HCT116 (cell line): Measurements from ENCODE around the gene DYNLT2B. TPM values are rescaled to one million over a fixed set of nuclear protein-coding genes. Genes with fewer than 3 reads are reported as not detected.

ENCODE experiments used
- ATAC-seq: fragments of 200-7000 bp; cut with Tn5 transposase; 2 replicates; pipeline ENCODE4 v1.9.1; 2020; ENCODE audit warnings: mild to moderate bottlenecking, moderate library complexity
- BruUV-seq: library from RNA; stranded (reverse); fragments of 400-500 nt; replicated peaks from 2 replicates; lab custom pipeline; 2021; lab: Mats Ljungman, UMichigan
- CTCF ChIA-PET: fragments of 300-600 bp; sonication (Branson Sonifier 250); formaldehyde crosslinking; loops from one replicate; lab custom pipeline; 2021; ENCODE audit warnings: antibody characterized with exemption; lab: Charles Lee
- POLR2A ChIA-PET: fragments of 300-600, 350-600 bp; sonication (Branson Sonifier 250); formaldehyde crosslinking; loops from one replicate; lab custom pipeline; 2021; ENCODE audit warnings: antibody characterized with exemption; lab: Charles Lee
- RAD21 ChIA-PET, 2 experiments: fragments of 300-600 bp; sonication (Branson Sonifier 250); formaldehyde crosslinking; loops; one replicate each; lab custom pipeline; 2023; ENCODE audit warnings: low total read pairs in 2 of 2; ENCODE audit not compliant: uncharacterized antibody in 2 of 2, unreplicated experiment in 2 of 2, low non-redundant PET in 1 of 2; lab: Charles Lee
- DNase-seq: peaks from one replicate; pipeline ENCODE4 v3.0.0-alpha.2; 2010; ENCODE audit warnings: low read depth, low spot score
- H2AFZ ChIP-seq: fragments of 200-600 bp; shearing (Covaris generic), sonication (generic); 2 replicates; pipeline ENCODE4 v1.6.1; 2017; ENCODE audit warnings: low read depth, mixed run types, mixed read lengths, antibody characterized with exemption, low read length; ENCODE audit not compliant: poor library complexity, severe bottlenecking
- H3K27ac ChIP-seq: 2 replicates; pipeline ENCODE4 v1.5.1; 2012; ENCODE audit warnings: low read depth, low read length
- H3K27me3 ChIP-seq: fragments of 200-600 bp; sonication (generic); 2 replicates; pipeline ENCODE4 v1.6.1; 2016; ENCODE audit warnings: mixed run types, low read length, mixed read lengths; ENCODE audit not compliant: insufficient read depth
- H3K36me3 ChIP-seq, 2 experiments: fragments of 200-500 bp in 1 of 2; fragments of 200-600 bp in 1 of 2; sonication (Bioruptor generic) in 1 of 2; sonication (generic) in 1 of 2; 2 replicates each; pipeline versions ENCODE4 v1.5.1 to v1.6.1; 2014 to 2016; ENCODE audit warnings: low read length in 2 of 2, inconsistent platforms in 1 of 2, mixed read lengths in 1 of 2, mixed run types in 1 of 2; ENCODE audit not compliant: insufficient read depth in 2 of 2, control insufficient read depth in 1 of 2
- H3K4me1 ChIP-seq, 2 experiments: fragments of 200-600 bp in 1 of 2; sonication (generic) in 1 of 2; 2 replicates each; pipeline versions ENCODE4 v1.5.1 to v1.6.1; 2012 to 2017; ENCODE audit warnings: low read length in 2 of 2, inconsistent platforms in 1 of 2, mild to moderate bottlenecking in 1 of 2, mixed read lengths in 1 of 2, mixed run types in 1 of 2, moderate library complexity in 1 of 2; ENCODE audit not compliant: insufficient read depth in 2 of 2, control insufficient read depth in 1 of 2
- H3K4me2 ChIP-seq: fragments of 200-600 bp; sonication (generic); 2 replicates; pipeline ENCODE4 v1.6.1; 2017; ENCODE audit warnings: mixed run types, low read length, mixed read lengths
- H3K4me3 ChIP-seq, 2 experiments: fragments of 200-600 bp in 1 of 2; sonication (generic) in 1 of 2; replicated peaks in 1 of 2; 2 replicates each; pipeline ENCODE4 v1.5.1; 2011 to 2016; ENCODE audit warnings: low read length in 2 of 2, control low read depth in 1 of 2, low read depth in 1 of 2, mild to moderate bottlenecking in 1 of 2, mixed read lengths in 1 of 2, mixed run types in 1 of 2
- H3K79me2 ChIP-seq: fragments of 200-600 bp; sonication (generic); 2 replicates; pipeline ENCODE4 v1.6.1; 2017; ENCODE audit warnings: mild to moderate bottlenecking, mixed run types, low read length, moderate library complexity, mixed read lengths; ENCODE audit not compliant: insufficient read depth
- H3K9ac ChIP-seq: fragments of 200-600 bp; sonication (generic); 2 replicates; pipeline ENCODE4 v1.6.1; 2016; ENCODE audit warnings: low read length, mixed read lengths
- H3K9me2 ChIP-seq: fragments of 200-600 bp; sonication (generic), shearing (Covaris generic); 2 replicates; pipeline ENCODE4 v1.6.1; 2017; ENCODE audit warnings: mixed run types, mild to moderate bottlenecking, moderate library complexity; ENCODE audit not compliant: insufficient read depth
- H3K9me3 ChIP-seq, 2 experiments: fragments of 200-500 bp in 1 of 2; fragments of 200-600 bp in 1 of 2; sonication (Bioruptor generic) in 1 of 2; sonication (generic) in 1 of 2; 2 replicates each; pipeline ENCODE4 v1.6.1; 2014 to 2017; ENCODE audit warnings: low read length in 2 of 2, mixed read lengths in 2 of 2, inconsistent platforms in 1 of 2, low read depth in 1 of 2, mild to moderate bottlenecking in 1 of 2, mixed run types in 1 of 2, moderate library complexity in 1 of 2; ENCODE audit not compliant: control insufficient read depth in 1 of 2, insufficient read depth in 1 of 2
- H4K20me1 ChIP-seq: fragments of 200-600 bp; sonication (generic), shearing (Covaris generic); 2 replicates; pipeline ENCODE4 v1.6.1; 2017; ENCODE audit warnings: mixed run types, mild to moderate bottlenecking, moderate library complexity; ENCODE audit not compliant: insufficient read depth
- CEBPB ChIP-seq: IDR thresholded peaks from 2 replicates; pipeline ENCODE4 v1.6.1; 2012; ENCODE audit warnings: low read depth
- ELF1 ChIP-seq: IDR thresholded peaks from 2 replicates; pipeline ENCODE4 v1.6.1; 2012; ENCODE audit warnings: low read depth, borderline replicate concordance
- EZH2phosphoT487 ChIP-seq: fragments of 200-600 bp; IDR thresholded peaks from 2 replicates; pipeline ENCODE4 v1.6.1; 2018; ENCODE audit warnings: antibody characterized with exemption, borderline replicate concordance
- JUND ChIP-seq: IDR thresholded peaks from 2 replicates; pipeline ENCODE4 v1.6.1; 2012
- POLR2A ChIP-seq: IDR thresholded peaks from 2 replicates; pipeline ENCODE4 v1.7.0; 2011; ENCODE audit warnings: borderline replicate concordance; ENCODE audit not compliant: insufficient read depth, insufficient read length; ENCODE audit errors: extremely low read depth
- POLR2AphosphoS5 ChIP-seq: IDR thresholded peaks from 2 replicates; pipeline ENCODE4 v1.6.1; 2011; ENCODE audit warnings: mild to moderate bottlenecking, low read depth, low read length, moderate library complexity
- RAD21 ChIP-seq: IDR thresholded peaks from 2 replicates; pipeline ENCODE4 v1.6.1; 2012; ENCODE audit warnings: low read depth, mild to moderate bottlenecking
- SRF ChIP-seq: IDR thresholded peaks from 2 replicates; pipeline ENCODE4 v1.6.1; 2012; ENCODE audit warnings: low read depth
- TCF7L2 ChIP-seq: IDR thresholded peaks from 2 replicates; pipeline ENCODE4 v1.7.0; 2011; ENCODE audit warnings: borderline replicate concordance, inconsistent platforms; ENCODE audit not compliant: insufficient read depth, insufficient read length; ENCODE audit errors: extremely low read depth
- ZFX ChIP-seq: fragments of 450-650 bp; IDR thresholded peaks from 2 replicates; pipeline ENCODE4 v1.6.1; 2017
- intact Hi-C: fragments of 100-400 bp; cut with micrococcal nuclease; formaldehyde crosslinking; loops from 2 replicates; pipeline ENCODE4 v1.10.0; 2022
- total RNA-seq: library from RNA; stranded (reverse); gene quantifications from one replicate; pipeline ENCODE4 v1.2.1, GENCODE V29; 2021; ENCODE audit not compliant: unreplicated experiment
- TF ChIP-seq, protein P1 (sequence below): IDR thresholded peaks from 2 replicates; pipeline ENCODE4 v1.6.1; 2012
- TF ChIP-seq, protein P2 (sequence below): IDR thresholded peaks from 2 replicates; pipeline ENCODE4 v1.6.1; 2012

DYNLT2B gene
- total RNA-seq, 1 experiment from 2014 or later: 9.7 TPM

- ChIA-PET CTCF (no interaction called here), POLR2A (no interaction called here), RAD21 (no interaction called here)
- Histone ChIP-seq H3K9me3 (no peaks in the 10 kb centered on the region), H3K79me2 (no peaks in the 10 kb centered on the region; the same call in 1 of the 2 replicates), H3K27me3 (no peaks in the 10 kb centered on the region), H3K4me1 (peaks cover 39 to 47% of the 10 kb centered on the region in 2 experiments), H3K36me3 (no peaks in the 10 kb centered on the region), H2AFZ (no peak overlapping the region), H3K9ac (no peak overlapping the region), H3K27ac (no peak overlapping the region), H3K4me3 (no peak overlapping the region), H3K9me2 (no peaks in the 10 kb centered on the region), H3K4me2 (no peak overlapping the region), H4K20me1 (no peaks in the 10 kb centered on the region)
- DNase-seq (no peak), ATAC-seq (no peak)
- no peak for TF ChIP-seq SRF
- no peak for TF ChIP-seq EZH2phosphoT487
- TF ChIP-seq TCF7L2: no peak
- no peak for TF ChIP-seq ZFX
- intact Hi-C loops: loop anchor here (5.0 kb wide), 1 partner anchor 167 kb away; the partner anchor contains the start of gene RNF168
- no TSS peak for BruUV-seq
Measured at GRCh38 chr3:196334982-196335381, 16.9 kb upstream of the DYNLT2B start.

GRCh38 chr3:196332168-196332567 lies 14.1 kb upstream of the DYNLT2B start:
- no peak for ATAC-seq

More at GRCh38 chr3:196332168-196332567, 14.1 kb upstream of the DYNLT2B start:
- no peaks in the 10 kb centered on the region for H3K9me2 ChIP-seq
- H3K4me2 ChIP-seq: no peak overlapping the region
- H3K79me2 ChIP-seq: no peaks in the 10 kb centered on the region; the same call in 1 of the 2 replicates
- CTCF ChIA-PET: no interaction called here
- no peaks in the 10 kb centered on the region for H3K9me3 ChIP-seq
- no peak overlapping the region for H3K4me3 ChIP-seq
- H4K20me1 ChIP-seq: no peaks in the 10 kb centered on the region
- no peak overlapping the region for H3K27ac ChIP-seq
- H3K36me3 ChIP-seq: no peaks in the 10 kb centered on the region
- POLR2A ChIA-PET: no interaction called here
- no peak for DNase-seq
- peaks cover 16 to 19% of the 10 kb centered on the region in 2 experiments for H3K4me1 ChIP-seq
- H3K27me3 ChIP-seq: no peaks in the 10 kb centered on the region
- H3K9ac ChIP-seq: no peak overlapping the region
- no peak overlapping the region for H2AFZ ChIP-seq
- RAD21 ChIA-PET: no interaction called here
- intact Hi-C loops: no loop called here
- no TSS peak for BruUV-seq
- TF ChIP-seq EZH2phosphoT487 (no peak), ELF1 (no peak), POLR2AphosphoS5 (no peak), CEBPB (no peak), JUND (no peak), RAD21 (no peak), POLR2A (no peak)
- TF ChIP-seq, protein P1, sequence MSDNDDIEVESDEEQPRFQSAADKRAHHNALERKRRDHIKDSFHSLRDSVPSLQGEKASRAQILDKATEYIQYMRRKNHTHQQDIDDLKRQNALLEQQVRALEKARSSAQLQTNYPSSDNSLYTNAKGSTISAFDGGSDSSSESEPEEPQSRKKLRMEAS: no peak
- TF ChIP-seq, protein P2, sequence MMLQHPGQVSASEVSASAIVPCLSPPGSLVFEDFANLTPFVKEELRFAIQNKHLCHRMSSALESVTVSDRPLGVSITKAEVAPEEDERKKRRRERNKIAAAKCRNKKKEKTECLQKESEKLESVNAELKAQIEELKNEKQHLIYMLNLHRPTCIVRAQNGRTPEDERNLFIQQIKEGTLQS: no peak
